Endothelial cell of umbilical vein (primary cell): ENCODE results near the gene FHIT. TPM values are rescaled to one million over a fixed set of nuclear protein-coding genes. Genes with fewer than 3 reads are reported as not detected.

ENCODE experiments used
- BruUV-seq: library from RNA; stranded (reverse); fragments of 400-500 nt; replicated peaks from 2 replicates; lab custom pipeline; 2021; lab: Mats Ljungman, UMichigan
- CTCF ChIA-PET: fragments of 300-600, 350-600 bp; sonication (Branson Sonifier 250); formaldehyde crosslinking; loops from one replicate; lab custom pipeline; 2021; ENCODE audit warnings: antibody characterized with exemption, inconsistent platforms; lab: Charles Lee
- POLR2A ChIA-PET: fragments of 300-600, 350-600 bp; sonication (Branson Sonifier 250); formaldehyde crosslinking; loops from one replicate; lab custom pipeline; 2021; ENCODE audit warnings: antibody characterized with exemption, inconsistent platforms; lab: Charles Lee
- DNase-seq: peaks from one replicate; pipeline ENCODE4 v3.0.0-alpha.2; 2011; ENCODE audit warnings: low read depth, low spot score
- FAIRE-seq: peaks from 2 replicates; lab custom pipeline; 2011; peaks lifted over from hg19 to GRCh38; lab: Jason Lieb, UNC
- H2AFZ ChIP-seq: 2 replicates; pipeline ENCODE4 v1.6.0; 2012; ENCODE audit warnings: low read depth, low read length, control low read depth, inconsistent platforms
- H3K27ac ChIP-seq: 2 replicates; pipeline ENCODE4 v1.5.1; 2011; ENCODE audit warnings: low read depth, mild to moderate bottlenecking, control low read depth, low read length, moderate library complexity; ENCODE audit not compliant: insufficient read depth
- H3K27me3 ChIP-seq, 2 experiments: 2 replicates each; pipeline versions ENCODE4 v1.6.0 to v1.6.1; 2011; ENCODE audit warnings: low read length in 2 of 2, mixed read lengths in 1 of 2; ENCODE audit not compliant: control insufficient read depth in 2 of 2, insufficient read depth in 2 of 2
- H3K36me3 ChIP-seq, 2 experiments: 2 replicates in 1 of 2; 3 replicates in 1 of 2; pipeline ENCODE4 v1.5.1; 2011; ENCODE audit warnings: low read length in 2 of 2, mild to moderate bottlenecking in 1 of 2, moderate library complexity in 1 of 2; ENCODE audit not compliant: control insufficient read depth in 2 of 2, insufficient read depth in 2 of 2; ENCODE audit errors: extremely low read depth in 1 of 2
- H3K4me1 ChIP-seq: 3 replicates; pipeline ENCODE4 v1.5.1; 2011; ENCODE audit warnings: mild to moderate bottlenecking, low read length; ENCODE audit not compliant: control insufficient read depth, insufficient read depth; ENCODE audit errors: extremely low read depth
- H3K4me2 ChIP-seq: 2 replicates; pipeline ENCODE4 v1.6.1; 2011; ENCODE audit warnings: low read length, control low read depth, mixed read lengths; ENCODE audit not compliant: insufficient read depth
- H3K4me3 ChIP-seq, 3 experiments: fragments of 200-600 bp in 1 of 3; sonication (generic), shearing (Covaris generic) in 1 of 3; replicated peaks in 1 of 3; 2 replicates each; pipeline ENCODE4 v1.5.1; 2011 to 2016; ENCODE audit warnings: control low read depth in 3 of 3, low read length in 3 of 3, mild to moderate bottlenecking in 2 of 3, inconsistent platforms in 1 of 3, low read depth in 1 of 3, moderate library complexity in 1 of 3; ENCODE audit not compliant: insufficient read depth in 1 of 3
- H3K79me2 ChIP-seq: 2 replicates; pipeline ENCODE4 v1.6.0; 2012; ENCODE audit warnings: low read length, inconsistent platforms; ENCODE audit not compliant: control insufficient read depth, insufficient read depth
- H3K9ac ChIP-seq: replicated peaks from 2 replicates; pipeline ENCODE3; 2011; ENCODE audit warnings: low read length, control low read depth; ENCODE audit not compliant: insufficient read depth; ENCODE audit errors: extremely low read depth
- H3K9me1 ChIP-seq: replicated peaks from 3 replicates; pipeline ENCODE4 v1.6.0; 2011; ENCODE audit warnings: mild to moderate bottlenecking, low read length; ENCODE audit not compliant: control insufficient read depth, insufficient read depth; ENCODE audit errors: extremely low read depth
- H3K9me3 ChIP-seq: replicated peaks from 2 replicates; pipeline ENCODE4 v1.5.1; 2012; ENCODE audit warnings: low read length, inconsistent platforms; ENCODE audit not compliant: control insufficient read depth, insufficient read depth
- H4K20me1 ChIP-seq: replicated peaks from 2 replicates; pipeline ENCODE3; 2011; ENCODE audit warnings: mild to moderate bottlenecking, low read length; ENCODE audit not compliant: control insufficient read depth, insufficient read depth; ENCODE audit errors: extremely low read depth
- EZH2 ChIP-seq: IDR thresholded peaks from 2 replicates; pipeline ENCODE4 v1.6.1; 2012; ENCODE audit warnings: borderline replicate concordance, low read depth, mild to moderate bottlenecking, moderate library complexity, low read length, inconsistent platforms; ENCODE audit not compliant: severe bottlenecking
- FOS ChIP-seq: IDR thresholded peaks from 2 replicates; pipeline ENCODE4 v1.6.1; 2011; ENCODE audit warnings: mild to moderate bottlenecking, low read length, moderate library complexity, borderline replicate concordance; ENCODE audit not compliant: insufficient read depth
- GATA2 ChIP-seq: IDR thresholded peaks from 2 replicates; pipeline ENCODE4 v1.7.0; 2011; ENCODE audit warnings: low read depth, mild to moderate bottlenecking, moderate library complexity, mixed read lengths, low read length; ENCODE audit not compliant: insufficient read length, insufficient read depth
- JUN ChIP-seq: IDR thresholded peaks from 2 replicates; pipeline ENCODE4 v1.6.1; 2011; ENCODE audit warnings: borderline replicate concordance, low read depth; ENCODE audit not compliant: insufficient read length, insufficient read depth
- MYC ChIP-seq: IDR thresholded peaks from one replicate; pipeline ENCODE4 v1.6.1; 2011; ENCODE audit warnings: mild to moderate bottlenecking, low read depth, low read length
- POLR2A ChIP-seq: IDR thresholded peaks from 2 replicates; pipeline ENCODE4 v1.6.1; 2012; ENCODE audit warnings: low read depth, mild to moderate bottlenecking, control low read depth, low read length
- POLR2AphosphoS5 ChIP-seq: IDR thresholded peaks from 2 replicates; pipeline ENCODE4 v1.6.1; 2012; ENCODE audit warnings: low read depth, mild to moderate bottlenecking, control low read depth, low read length, moderate library complexity; ENCODE audit not compliant: insufficient read depth
- dilution Hi-C: fragments of 300-500 bp; cut with MboI; formaldehyde crosslinking; loops from one replicate; pipeline ENCODE4 v1.15.0; 2019; ENCODE audit warnings: low sequenced_read_pairs; ENCODE audit not compliant: extremely low pct_ligation_motif_present
- intact Hi-C: fragments of 100-400 bp; cut with micrococcal nuclease; formaldehyde crosslinking; loops from one replicate; pipeline ENCODE4 v1.10.0; 2022
- polyA plus RNA-seq, 4 experiments: library from polyadenylated mRNA; depleted of rRNA in 3 of 4; stranded (reverse) in 3 of 4; unstranded in 1 of 4; fragments of >200 nt; gene quantifications; 2 replicates each; pipeline versions ENCODE4 v1.2.1 to v1.2.3, GENCODE V29; 2011 to 2012; ENCODE audit warnings: missing spikeins in 1 of 4
- total RNA-seq: library from RNA; stranded (reverse); gene quantifications from 2 replicates; pipeline ENCODE4 v1.2.3, GENCODE V29; 2021
- TF ChIP-seq, protein P1 (sequence below), 2 donors: IDR thresholded peaks; 1 replicate in 1 of 2; 2 replicates in 1 of 2; pipeline ENCODE4 v1.5.1; 2011; ENCODE audit warnings: low read length in 2 of 2, mild to moderate bottlenecking in 2 of 2, moderate library complexity in 2 of 2, control low read depth in 1 of 2, inconsistent platforms in 1 of 2, low read depth in 1 of 2; ENCODE audit not compliant: insufficient read depth in 1 of 2; ENCODE audit errors: extremely low read depth in 1 of 2
- TF ChIP-seq, protein P2 (sequence below): IDR thresholded peaks from 2 replicates; pipeline ENCODE4 v1.6.1; 2011; ENCODE audit not compliant: insufficient read depth, insufficient read length

The FHIT gene
- total and polyA plus RNA-seq, 2 donors (not counting 3 experiments of a cell fraction or from before 2014, with no cell fraction given) = 0.47 to 2.2 TPM

DNA sequence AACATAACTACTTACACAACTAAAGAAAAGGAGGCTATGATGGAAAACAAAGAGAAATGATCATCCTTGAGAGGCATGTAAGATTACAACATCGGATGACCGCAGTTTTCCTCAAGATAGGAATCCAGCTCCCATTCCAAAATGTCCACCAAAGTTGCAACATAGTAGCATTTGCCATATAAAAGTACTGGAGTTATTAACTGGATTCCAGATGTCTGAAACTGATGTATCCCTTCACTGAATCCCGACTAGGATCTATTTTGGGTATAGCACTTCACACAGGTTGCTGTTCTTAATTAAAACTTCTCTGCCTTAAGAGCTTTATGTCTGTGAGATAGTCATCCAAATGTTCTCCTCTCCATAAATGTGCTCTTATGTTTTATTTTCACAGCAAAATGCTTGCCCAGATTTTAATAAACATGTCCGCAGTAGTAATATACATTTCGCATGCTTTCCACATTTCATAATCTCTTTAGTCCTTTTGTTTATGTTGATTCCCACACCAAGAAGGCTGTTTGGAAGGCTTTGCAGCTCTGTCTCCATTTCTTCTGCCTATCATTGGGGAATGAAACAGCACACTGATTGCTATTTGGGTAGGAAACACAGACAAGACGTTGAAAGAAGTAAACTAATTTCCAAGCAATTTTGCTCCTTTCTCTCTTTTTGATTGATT, 1484.9 kb downstream of the FHIT start:
- peaks cover 2% of the 10 kb centered on the region for H3K9me3 ChIP-seq
- ChIA-PET POLR2A (no interaction called here), CTCF (no interaction called here)
- H3K9me1 ChIP-seq = no peaks in the 10 kb centered on the region
- dilution Hi-C loops (no loop called here), intact Hi-C loops (no loop called here)
- H3K79me2 ChIP-seq = no peaks in the 10 kb centered on the region
- no peak overlapping the region for H3K4me2 ChIP-seq
- no peaks in the 10 kb centered on the region for H3K4me1 ChIP-seq
- DNase-seq (no peak), FAIRE-seq (no peak)
- H3K36me3 ChIP-seq = no peaks in the 10 kb centered on the region
- H3K27me3 ChIP-seq = no peaks in the 10 kb centered on the region
- TF ChIP-seq, protein P1, sequence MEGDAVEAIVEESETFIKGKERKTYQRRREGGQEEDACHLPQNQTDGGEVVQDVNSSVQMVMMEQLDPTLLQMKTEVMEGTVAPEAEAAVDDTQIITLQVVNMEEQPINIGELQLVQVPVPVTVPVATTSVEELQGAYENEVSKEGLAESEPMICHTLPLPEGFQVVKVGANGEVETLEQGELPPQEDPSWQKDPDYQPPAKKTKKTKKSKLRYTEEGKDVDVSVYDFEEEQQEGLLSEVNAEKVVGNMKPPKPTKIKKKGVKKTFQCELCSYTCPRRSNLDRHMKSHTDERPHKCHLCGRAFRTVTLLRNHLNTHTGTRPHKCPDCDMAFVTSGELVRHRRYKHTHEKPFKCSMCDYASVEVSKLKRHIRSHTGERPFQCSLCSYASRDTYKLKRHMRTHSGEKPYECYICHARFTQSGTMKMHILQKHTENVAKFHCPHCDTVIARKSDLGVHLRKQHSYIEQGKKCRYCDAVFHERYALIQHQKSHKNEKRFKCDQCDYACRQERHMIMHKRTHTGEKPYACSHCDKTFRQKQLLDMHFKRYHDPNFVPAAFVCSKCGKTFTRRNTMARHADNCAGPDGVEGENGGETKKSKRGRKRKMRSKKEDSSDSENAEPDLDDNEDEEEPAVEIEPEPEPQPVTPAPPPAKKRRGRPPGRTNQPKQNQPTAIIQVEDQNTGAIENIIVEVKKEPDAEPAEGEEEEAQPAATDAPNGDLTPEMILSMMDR (IDR thresholded peaks at IDR 0.05; ENCODE audit: extremely low read depth in 1 of 2, insufficient read depth in 1 of 2, low read depth in 1 of 2, low read length in 2 of 2) = no peak
- no peak for TF ChIP-seq GATA2
- TF ChIP-seq EZH2 = no peak
- TF ChIP-seq POLR2AphosphoS5 = no peak
- TF ChIP-seq JUN = no peak
- no peak for TF ChIP-seq POLR2A
- no peak for TF ChIP-seq MYC
- TF ChIP-seq, protein P2, sequence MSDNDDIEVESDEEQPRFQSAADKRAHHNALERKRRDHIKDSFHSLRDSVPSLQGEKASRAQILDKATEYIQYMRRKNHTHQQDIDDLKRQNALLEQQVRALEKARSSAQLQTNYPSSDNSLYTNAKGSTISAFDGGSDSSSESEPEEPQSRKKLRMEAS = no peak
- no peak for TF ChIP-seq FOS
- no peak overlapping the region for H3K27ac ChIP-seq
- H4K20me1 ChIP-seq = no peaks in the 10 kb centered on the region
- no TSS peak for BruUV-seq
- no peak overlapping the region for H2AFZ ChIP-seq
- no peak overlapping the region for H3K9ac ChIP-seq
- H3K4me3 ChIP-seq = no peak overlapping the region
